ENCODE data around the gene ARID1B.

ARID1B gene

GRCh38 chr6:156976216-156977127 is 199.3 kb downstream of the ARID1B start:
- H2AFZ ChIP-seq (ENCODE audit: low read length) = no peak overlapping the region
- peaks cover 94% of the 10 kb centered on the region for H3K79me2 ChIP-seq (ENCODE audit: insufficient read depth, low read length)
- H3K27me3 ChIP-seq (ENCODE audit: insufficient read depth, low read length) = no peaks in the 10 kb centered on the region
- H3F3A ChIP-seq (ENCODE audit: insufficient read depth, low read length) = no peaks in the 10 kb centered on the region
- peaks cover 77% of the 10 kb centered on the region for H3K4me1 ChIP-seq (ENCODE audit: insufficient read depth, low read length, severe bottlenecking)
- no peaks in the 10 kb centered on the region for H3K9me2 ChIP-seq (ENCODE audit: low read depth, low read length)
- H3K9me3 ChIP-seq (ENCODE audit: low read length) = no peaks in the 10 kb centered on the region
- no peak overlapping the region for H3K4me3 ChIP-seq (ENCODE audit: low read depth, low read length, poor library complexity, severe bottlenecking)
- no peak for TF ChIP-seq CTCF (IDR thresholded peaks at IDR 0.05; ENCODE audit: low read length)
- TF ChIP-seq EZH2 (IDR thresholded peaks at IDR 0.05; ENCODE audit: borderline replicate concordance, low read length) = no peak
- H4K20me1 ChIP-seq (ENCODE audit: insufficient read depth, low read length) = 0 out of 2 replicates have a peak, but pooled peaks cover 4% of the 10 kb centered on the region
- no peak overlapping the region for H3K27ac ChIP-seq (ENCODE audit: low read depth, low read length, poor library complexity, severe bottlenecking)
- no peak overlapping the region for H3K4me2 ChIP-seq (ENCODE audit: low read length)
- H3K9ac ChIP-seq (ENCODE audit: low read length) = no peak overlapping the region
- H3K36me3 ChIP-seq (ENCODE audit: insufficient read depth, low read length) = no peaks in the 10 kb centered on the region

- H3K36me3 ChIP-seq (ENCODE audit: insufficient read depth, low read length) = no peaks in the 10 kb centered on the region
- no peak overlapping the region for H2AFZ ChIP-seq (ENCODE audit: low read length)
- H3F3A ChIP-seq (ENCODE audit: insufficient read depth, low read length) = no peaks in the 10 kb centered on the region
- H3K9me3 ChIP-seq (ENCODE audit: low read length) = no peaks in the 10 kb centered on the region
- H4K20me1 ChIP-seq (ENCODE audit: insufficient read depth, low read length) = 0 out of 2 replicates have a peak, but pooled peaks cover 4% of the 10 kb centered on the region
- H3K4me3 ChIP-seq (ENCODE audit: low read depth, low read length, poor library complexity, severe bottlenecking) = no peak overlapping the region
- peak overlapping the region; percentile 8; the same call in 1 of the 2 replicates for H3K9ac ChIP-seq (ENCODE audit: low read length)
- TF ChIP-seq EZH2 (IDR thresholded peaks at IDR 0.05; ENCODE audit: borderline replicate concordance, low read length) (no peak), CTCF (IDR thresholded peaks at IDR 0.05; ENCODE audit: low read length) (no peak)
- no peaks in the 10 kb centered on the region for H3K9me2 ChIP-seq (ENCODE audit: low read depth, low read length)
- H3K4me1 ChIP-seq (ENCODE audit: insufficient read depth, low read length, severe bottlenecking) = peaks cover 86% of the 10 kb centered on the region
- H3K4me2 ChIP-seq (ENCODE audit: low read length) = peak overlapping the region; percentile 36; the same call in 1 of the 2 replicates
- H3K79me2 ChIP-seq (ENCODE audit: insufficient read depth, low read length) = peaks cover 94% of the 10 kb centered on the region
- no peak overlapping the region for H3K27ac ChIP-seq (ENCODE audit: low read depth, low read length, poor library complexity, severe bottlenecking)
- no peaks in the 10 kb centered on the region for H3K27me3 ChIP-seq (ENCODE audit: insufficient read depth, low read length)
These were observed 200.5 kb downstream of the ARID1B start for GRCh38 chr6:156977527-156978291.

- Histone ChIP-seq H3F3A (ENCODE audit: insufficient read depth, low read length) (no peaks in the 10 kb centered on the region), H3K9me3 (ENCODE audit: low read length) (no peaks in the 10 kb centered on the region), H3K9ac (ENCODE audit: low read length) (no peak overlapping the region), H3K4me2 (ENCODE audit: low read length) (peak overlapping the region; percentile 36), H3K9me2 (ENCODE audit: low read depth, low read length) (no peaks in the 10 kb centered on the region), H3K79me2 (ENCODE audit: insufficient read depth, low read length) (peaks cover 93% of the 10 kb centered on the region), H3K4me3 (ENCODE audit: low read depth, low read length, poor library complexity, severe bottlenecking) (no peak overlapping the region), H2AFZ (ENCODE audit: low read length) (no peak overlapping the region), H3K36me3 (ENCODE audit: insufficient read depth, low read length) (no peaks in the 10 kb centered on the region), H3K4me1 (ENCODE audit: insufficient read depth, low read length, severe bottlenecking) (peaks cover 87% of the 10 kb centered on the region), H3K27ac (ENCODE audit: low read depth, low read length, poor library complexity, severe bottlenecking) (peak overlapping the region; percentile 55), H4K20me1 (ENCODE audit: insufficient read depth, low read length) (0 out of 2 replicates have a peak, but pooled peaks cover 4% of the 10 kb centered on the region), H3K27me3 (ENCODE audit: insufficient read depth, low read length) (no peaks in the 10 kb centered on the region)
- TF ChIP-seq EZH2 (IDR thresholded peaks at IDR 0.05; ENCODE audit: borderline replicate concordance, low read length) (no peak), CTCF (IDR thresholded peaks at IDR 0.05; ENCODE audit: low read length) (no peak)
These were observed 201.8 kb downstream of the ARID1B start for GRCh38 chr6:156978948-156979347.

All from OCI-LY1 (cell line).